HCT116 (cell line): Measurements from ENCODE around the gene CASK. TPM values are rescaled to one million over a fixed set of nuclear protein-coding genes. Genes with fewer than 3 reads are reported as not detected.

ENCODE experiments used
- ATAC-seq: fragments of 200-7000 bp; cut with Tn5 transposase; 2 replicates; pipeline ENCODE4 v1.9.1; 2020; ENCODE audit warnings: mild to moderate bottlenecking, moderate library complexity
- BruUV-seq: library from RNA; stranded (reverse); fragments of 400-500 nt; replicated peaks from 2 replicates; lab custom pipeline; 2021; lab: Mats Ljungman, UMichigan
- CTCF ChIA-PET: fragments of 300-600 bp; sonication (Branson Sonifier 250); formaldehyde crosslinking; loops from one replicate; lab custom pipeline; 2021; ENCODE audit warnings: antibody characterized with exemption; lab: Charles Lee
- POLR2A ChIA-PET: fragments of 300-600, 350-600 bp; sonication (Branson Sonifier 250); formaldehyde crosslinking; loops from one replicate; lab custom pipeline; 2021; ENCODE audit warnings: antibody characterized with exemption; lab: Charles Lee
- RAD21 ChIA-PET, 2 experiments: fragments of 300-600 bp; sonication (Branson Sonifier 250); formaldehyde crosslinking; loops; one replicate each; lab custom pipeline; 2023; ENCODE audit warnings: low total read pairs in 2 of 2; ENCODE audit not compliant: uncharacterized antibody in 2 of 2, unreplicated experiment in 2 of 2, low non-redundant PET in 1 of 2; lab: Charles Lee
- DNase-seq: peaks from one replicate; pipeline ENCODE4 v3.0.0-alpha.2; 2010; ENCODE audit warnings: low read depth, low spot score
- H2AFZ ChIP-seq: fragments of 200-600 bp; shearing (Covaris generic), sonication (generic); 2 replicates; pipeline ENCODE4 v1.6.1; 2017; ENCODE audit warnings: low read depth, mixed run types, mixed read lengths, antibody characterized with exemption, low read length; ENCODE audit not compliant: poor library complexity, severe bottlenecking
- H3K27ac ChIP-seq: 2 replicates; pipeline ENCODE4 v1.5.1; 2012; ENCODE audit warnings: low read depth, low read length
- H3K27me3 ChIP-seq: fragments of 200-600 bp; sonication (generic); 2 replicates; pipeline ENCODE4 v1.6.1; 2016; ENCODE audit warnings: mixed run types, low read length, mixed read lengths; ENCODE audit not compliant: insufficient read depth
- H3K36me3 ChIP-seq, 2 experiments: fragments of 200-500 bp in 1 of 2; fragments of 200-600 bp in 1 of 2; sonication (Bioruptor generic) in 1 of 2; sonication (generic) in 1 of 2; 2 replicates each; pipeline versions ENCODE4 v1.5.1 to v1.6.1; 2014 to 2016; ENCODE audit warnings: low read length in 2 of 2, inconsistent platforms in 1 of 2, mixed read lengths in 1 of 2, mixed run types in 1 of 2; ENCODE audit not compliant: insufficient read depth in 2 of 2, control insufficient read depth in 1 of 2
- H3K4me1 ChIP-seq, 2 experiments: fragments of 200-600 bp in 1 of 2; sonication (generic) in 1 of 2; 2 replicates each; pipeline versions ENCODE4 v1.5.1 to v1.6.1; 2012 to 2017; ENCODE audit warnings: low read length in 2 of 2, inconsistent platforms in 1 of 2, mild to moderate bottlenecking in 1 of 2, mixed read lengths in 1 of 2, mixed run types in 1 of 2, moderate library complexity in 1 of 2; ENCODE audit not compliant: insufficient read depth in 2 of 2, control insufficient read depth in 1 of 2
- H3K4me2 ChIP-seq: fragments of 200-600 bp; sonication (generic); 2 replicates; pipeline ENCODE4 v1.6.1; 2017; ENCODE audit warnings: mixed run types, low read length, mixed read lengths
- H3K4me3 ChIP-seq, 2 experiments: fragments of 200-600 bp in 1 of 2; sonication (generic) in 1 of 2; replicated peaks in 1 of 2; 2 replicates each; pipeline ENCODE4 v1.5.1; 2011 to 2016; ENCODE audit warnings: low read length in 2 of 2, control low read depth in 1 of 2, low read depth in 1 of 2, mild to moderate bottlenecking in 1 of 2, mixed read lengths in 1 of 2, mixed run types in 1 of 2
- H3K79me2 ChIP-seq: fragments of 200-600 bp; sonication (generic); 2 replicates; pipeline ENCODE4 v1.6.1; 2017; ENCODE audit warnings: mild to moderate bottlenecking, mixed run types, low read length, moderate library complexity, mixed read lengths; ENCODE audit not compliant: insufficient read depth
- H3K9ac ChIP-seq: fragments of 200-600 bp; sonication (generic); 2 replicates; pipeline ENCODE4 v1.6.1; 2016; ENCODE audit warnings: low read length, mixed read lengths
- H3K9me2 ChIP-seq: fragments of 200-600 bp; sonication (generic), shearing (Covaris generic); 2 replicates; pipeline ENCODE4 v1.6.1; 2017; ENCODE audit warnings: mixed run types, mild to moderate bottlenecking, moderate library complexity; ENCODE audit not compliant: insufficient read depth
- H3K9me3 ChIP-seq, 2 experiments: fragments of 200-500 bp in 1 of 2; fragments of 200-600 bp in 1 of 2; sonication (Bioruptor generic) in 1 of 2; sonication (generic) in 1 of 2; 2 replicates each; pipeline ENCODE4 v1.6.1; 2014 to 2017; ENCODE audit warnings: low read length in 2 of 2, mixed read lengths in 2 of 2, inconsistent platforms in 1 of 2, low read depth in 1 of 2, mild to moderate bottlenecking in 1 of 2, mixed run types in 1 of 2, moderate library complexity in 1 of 2; ENCODE audit not compliant: control insufficient read depth in 1 of 2, insufficient read depth in 1 of 2
- H4K20me1 ChIP-seq: fragments of 200-600 bp; sonication (generic), shearing (Covaris generic); 2 replicates; pipeline ENCODE4 v1.6.1; 2017; ENCODE audit warnings: mixed run types, mild to moderate bottlenecking, moderate library complexity; ENCODE audit not compliant: insufficient read depth
- ATF3 ChIP-seq: IDR thresholded peaks from 2 replicates; pipeline ENCODE4 v1.6.1; 2012
- CBX3 ChIP-seq: IDR thresholded peaks from 2 replicates; pipeline ENCODE4 v1.6.1; 2012; ENCODE audit warnings: low read depth
- CEBPB ChIP-seq: IDR thresholded peaks from 2 replicates; pipeline ENCODE4 v1.6.1; 2012; ENCODE audit warnings: low read depth
- CTCF ChIP-seq, 3 experiments: fragments of 200-600 bp in 1 of 3; sonication (generic) in 1 of 3; IDR thresholded peaks in 2 of 3; conservative IDR thresholded peaks in 1 of 3; 2 replicates each; pipeline ENCODE4 v1.5.1; 2012 to 2017; ENCODE audit warnings: low read depth in 2 of 3, low read length in 2 of 3, antibody characterized with exemption in 1 of 3, borderline replicate concordance in 1 of 3, control low read depth in 1 of 3, mild to moderate bottlenecking in 1 of 3, mixed read lengths in 1 of 3, mixed run types in 1 of 3, moderate library complexity in 1 of 3; ENCODE audit not compliant: insufficient read depth in 1 of 3
- EGR1 ChIP-seq: IDR thresholded peaks from 2 replicates; pipeline ENCODE4 v1.6.1; 2012; ENCODE audit warnings: low read depth
- ELF1 ChIP-seq: IDR thresholded peaks from 2 replicates; pipeline ENCODE4 v1.6.1; 2012; ENCODE audit warnings: low read depth, borderline replicate concordance
- FOSL1 ChIP-seq: IDR thresholded peaks from 2 replicates; pipeline ENCODE4 v1.6.1; 2012; ENCODE audit warnings: low read depth
- JUND ChIP-seq: IDR thresholded peaks from 2 replicates; pipeline ENCODE4 v1.6.1; 2012
- POLR2A ChIP-seq: IDR thresholded peaks from 2 replicates; pipeline ENCODE4 v1.7.0; 2011; ENCODE audit warnings: borderline replicate concordance; ENCODE audit not compliant: insufficient read depth, insufficient read length; ENCODE audit errors: extremely low read depth
- REST ChIP-seq: IDR thresholded peaks from 2 replicates; pipeline ENCODE4 v1.6.1; 2012; ENCODE audit warnings: low read depth
- SP1 ChIP-seq: IDR thresholded peaks from 2 replicates; pipeline ENCODE4 v1.6.1; 2012; ENCODE audit warnings: low read depth
- ZNF274 ChIP-seq: fragments of 200-500 bp; sonication (Bioruptor generic); IDR thresholded peaks from 2 replicates; pipeline ENCODE4 v1.6.1; 2014; ENCODE audit warnings: mild to moderate bottlenecking, low read depth, low read length, inconsistent platforms
- intact Hi-C: fragments of 100-400 bp; cut with micrococcal nuclease; formaldehyde crosslinking; loops from 2 replicates; pipeline ENCODE4 v1.10.0; 2022
- total RNA-seq: library from RNA; stranded (reverse); gene quantifications from one replicate; pipeline ENCODE4 v1.2.1, GENCODE V29; 2021; ENCODE audit not compliant: unreplicated experiment

CASK gene
- total RNA-seq, 1 experiment from 2014 or later: 39.0 TPM

GRCh38 chrX:41671082-41671481, 252.3 kb downstream of the CASK start (continued):
- TF ChIP-seq CTCF (IDR thresholded peaks at IDR 0.05 in 2 of 3, conservative IDR thresholded peaks at IDR 0.05 in 1 of 3; ENCODE audit: borderline replicate concordance in 1 of 3, insufficient read depth in 1 of 3, low read depth in 2 of 3, low read length in 2 of 3): no peak

- Histone ChIP-seq H3K27me3 (no peaks in the 10 kb centered on the region), H3K27ac (no peak overlapping the region), H3K4me2 (no peak overlapping the region), H3K79me2 (no peaks in the 10 kb centered on the region), H3K9ac (no peak overlapping the region), H2AFZ (no peak overlapping the region), H3K4me1 (no peaks in the 10 kb centered on the region), H3K4me3 (no peak overlapping the region), H3K9me2 (no peaks in the 10 kb centered on the region), H3K9me3 (no peaks in the 10 kb centered on the region), H3K36me3 (no peaks in the 10 kb centered on the region), H4K20me1 (no peaks in the 10 kb centered on the region)
- DNase-seq (no peak), ATAC-seq (no peak)
- POLR2A ChIA-PET: no interaction called here
- RAD21 ChIA-PET: no interaction called here
- TF ChIP-seq ZNF274 (no peak), CBX3 (no peak), ATF3 (no peak), FOSL1 (no peak), REST (no peak), POLR2A (no peak), ELF1 (no peak), CEBPB (no peak), JUND (no peak), EGR1 (no peak), SP1 (no peak)
- CTCF ChIA-PET: no interaction called here
- intact Hi-C loops: no loop called here
- BruUV-seq: no TSS peak
Observed at GRCh38 chrX:41670112-41670511, 253.2 kb downstream of the CASK start.
